GM12878 (cell line): Measurements from ENCODE around the gene FERD3L. TPM values are rescaled to one million over a fixed set of nuclear protein-coding genes. Genes with fewer than 3 reads are reported as not detected.

Source experiments
- ZNF384 ChIP-seq: IDR thresholded peaks from 2 replicates; pipeline ENCODE4 v1.6.1; 2012; ENCODE audit warnings: low read depth, mild to moderate bottlenecking, low read length, improper control_type of control experiment, borderline replicate concordance
- ZNF622 ChIP-seq: fragments of 450-650 bp; IDR thresholded peaks from 2 replicates; pipeline ENCODE4 v1.6.1; 2017; ENCODE audit warnings: mild to moderate bottlenecking, inconsistent platforms
- polyA plus RNA-seq, 11 experiments: library from polyadenylated mRNA; depleted of rRNA in 4 of 11; unstranded in 6 of 11; stranded (reverse) in 5 of 11; fragments of >200 nt; fragmentation: Nextera tagmentation in 4 of 11; fragmentation: Illumina TruSeq in 1 of 11; extraction: Ambion mirVana in 4 of 11; extraction: Trizol in 1 of 11; gene quantifications; 1 replicate in 1 of 11; 2 replicates in 10 of 11; pipeline versions ENCODE4 v1.2.1 to v1.2.3, GENCODE V29; 2011 to 2016; ENCODE audit warnings: inconsistent platforms in 2 of 11, missing spikeins in 2 of 11, low read depth in 1 of 11
- total RNA-seq, 4 experiments: library from RNA; depleted of rRNA in 3 of 4; stranded (reverse); fragments of >200 nt in 3 of 4; fragmentation: Illumina TruSeq in 1 of 4; extraction: Trizol in 1 of 4; gene quantifications; 2 replicates each; pipeline versions ENCODE4 v1.2.1 to v1.2.3, GENCODE V29; 2013 to 2021
- TF ChIP-seq, protein P1 (sequence below): fragments of 450-650 bp; IDR thresholded peaks from 2 replicates; pipeline ENCODE4 v1.6.1; 2016; ENCODE audit warnings: mild to moderate bottlenecking, moderate library complexity, borderline replicate concordance
- TF ChIP-seq, protein P2 (sequence below): fragments of 450-650 bp; conservative IDR thresholded peaks from 2 replicates; pipeline ENCODE4 v1.6.1; 2017; ENCODE audit warnings: mild to moderate bottlenecking, moderate library complexity
- TF ChIP-seq, protein P3 (sequence below): IDR thresholded peaks from 2 replicates; pipeline ENCODE4 v1.6.1; 2012; ENCODE audit warnings: mild to moderate bottlenecking, low read depth, low read length

Gene FERD3L
- total and polyA plus RNA-seq, 10 of the 15 experiments (the other 5 are each of a cell fraction or from before 2014, with no cell fraction given), result not detected

DNA sequence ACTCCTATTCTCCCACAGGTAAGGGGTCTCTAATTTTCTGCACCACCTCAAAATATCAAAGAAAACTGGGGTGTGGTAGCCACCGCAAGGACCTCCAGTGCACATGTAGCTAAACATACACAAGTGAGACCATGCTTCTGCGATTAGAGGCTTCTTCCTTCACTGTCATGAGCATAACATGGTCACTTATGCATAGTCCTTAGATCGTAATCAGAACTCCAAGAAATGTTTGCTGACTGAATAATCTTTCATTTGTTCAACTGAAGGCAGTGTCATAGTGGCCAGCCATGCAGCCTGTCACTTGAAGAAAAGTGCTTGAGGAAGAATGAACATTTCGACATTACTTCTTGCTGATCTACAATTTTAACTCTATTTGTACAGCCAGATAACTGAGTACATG, 42.3 kb downstream of the FERD3L start (continued):
- TF ChIP-seq, protein P1, sequence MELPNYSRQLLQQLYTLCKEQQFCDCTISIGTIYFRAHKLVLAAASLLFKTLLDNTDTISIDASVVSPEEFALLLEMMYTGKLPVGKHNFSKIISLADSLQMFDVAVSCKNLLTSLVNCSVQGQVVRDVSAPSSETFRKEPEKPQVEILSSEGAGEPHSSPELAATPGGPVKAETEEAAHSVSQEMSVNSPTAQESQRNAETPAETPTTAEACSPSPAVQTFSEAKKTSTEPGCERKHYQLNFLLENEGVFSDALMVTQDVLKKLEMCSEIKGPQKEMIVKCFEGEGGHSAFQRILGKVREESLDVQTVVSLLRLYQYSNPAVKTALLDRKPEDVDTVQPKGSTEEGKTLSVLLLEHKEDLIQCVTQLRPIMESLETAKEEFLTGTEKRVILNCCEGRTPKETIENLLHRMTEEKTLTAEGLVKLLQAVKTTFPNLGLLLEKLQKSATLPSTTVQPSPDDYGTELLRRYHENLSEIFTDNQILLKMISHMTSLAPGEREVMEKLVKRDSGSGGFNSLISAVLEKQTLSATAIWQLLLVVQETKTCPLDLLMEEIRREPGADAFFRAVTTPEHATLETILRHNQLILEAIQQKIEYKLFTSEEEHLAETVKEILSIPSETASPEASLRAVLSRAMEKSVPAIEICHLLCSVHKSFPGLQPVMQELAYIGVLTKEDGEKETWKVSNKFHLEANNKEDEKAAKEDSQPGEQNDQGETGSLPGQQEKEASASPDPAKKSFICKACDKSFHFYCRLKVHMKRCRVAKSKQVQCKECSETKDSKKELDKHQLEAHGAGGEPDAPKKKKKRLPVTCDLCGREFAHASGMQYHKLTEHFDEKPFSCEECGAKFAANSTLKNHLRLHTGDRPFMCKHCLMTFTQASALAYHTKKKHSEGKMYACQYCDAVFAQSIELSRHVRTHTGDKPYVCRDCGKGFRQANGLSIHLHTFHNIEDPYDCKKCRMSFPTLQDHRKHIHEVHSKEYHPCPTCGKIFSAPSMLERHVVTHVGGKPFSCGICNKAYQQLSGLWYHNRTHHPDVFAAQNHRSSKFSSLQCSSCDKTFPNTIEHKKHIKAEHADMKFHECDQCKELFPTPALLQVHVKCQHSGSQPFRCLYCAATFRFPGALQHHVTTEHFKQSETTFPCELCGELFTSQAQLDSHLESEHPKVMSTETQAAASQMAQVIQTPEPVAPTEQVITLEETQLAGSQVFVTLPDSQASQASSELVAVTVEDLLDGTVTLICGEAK, result no peak
- TF ChIP-seq, protein P2, sequence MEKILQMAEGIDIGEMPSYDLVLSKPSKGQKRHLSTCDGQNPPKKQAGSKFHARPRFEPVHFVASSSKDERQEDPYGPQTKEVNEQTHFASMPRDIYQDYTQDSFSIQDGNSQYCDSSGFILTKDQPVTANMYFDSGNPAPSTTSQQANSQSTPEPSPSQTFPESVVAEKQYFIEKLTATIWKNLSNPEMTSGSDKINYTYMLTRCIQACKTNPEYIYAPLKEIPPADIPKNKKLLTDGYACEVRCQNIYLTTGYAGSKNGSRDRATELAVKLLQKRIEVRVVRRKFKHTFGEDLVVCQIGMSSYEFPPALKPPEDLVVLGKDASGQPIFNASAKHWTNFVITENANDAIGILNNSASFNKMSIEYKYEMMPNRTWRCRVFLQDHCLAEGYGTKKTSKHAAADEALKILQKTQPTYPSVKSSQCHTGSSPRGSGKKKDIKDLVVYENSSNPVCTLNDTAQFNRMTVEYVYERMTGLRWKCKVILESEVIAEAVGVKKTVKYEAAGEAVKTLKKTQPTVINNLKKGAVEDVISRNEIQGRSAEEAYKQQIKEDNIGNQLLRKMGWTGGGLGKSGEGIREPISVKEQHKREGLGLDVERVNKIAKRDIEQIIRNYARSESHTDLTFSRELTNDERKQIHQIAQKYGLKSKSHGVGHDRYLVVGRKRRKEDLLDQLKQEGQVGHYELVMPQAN, result no peak
- TF ChIP-seq ZNF384 (no peak), ZNF622 (no peak)
- TF ChIP-seq, protein P3, sequence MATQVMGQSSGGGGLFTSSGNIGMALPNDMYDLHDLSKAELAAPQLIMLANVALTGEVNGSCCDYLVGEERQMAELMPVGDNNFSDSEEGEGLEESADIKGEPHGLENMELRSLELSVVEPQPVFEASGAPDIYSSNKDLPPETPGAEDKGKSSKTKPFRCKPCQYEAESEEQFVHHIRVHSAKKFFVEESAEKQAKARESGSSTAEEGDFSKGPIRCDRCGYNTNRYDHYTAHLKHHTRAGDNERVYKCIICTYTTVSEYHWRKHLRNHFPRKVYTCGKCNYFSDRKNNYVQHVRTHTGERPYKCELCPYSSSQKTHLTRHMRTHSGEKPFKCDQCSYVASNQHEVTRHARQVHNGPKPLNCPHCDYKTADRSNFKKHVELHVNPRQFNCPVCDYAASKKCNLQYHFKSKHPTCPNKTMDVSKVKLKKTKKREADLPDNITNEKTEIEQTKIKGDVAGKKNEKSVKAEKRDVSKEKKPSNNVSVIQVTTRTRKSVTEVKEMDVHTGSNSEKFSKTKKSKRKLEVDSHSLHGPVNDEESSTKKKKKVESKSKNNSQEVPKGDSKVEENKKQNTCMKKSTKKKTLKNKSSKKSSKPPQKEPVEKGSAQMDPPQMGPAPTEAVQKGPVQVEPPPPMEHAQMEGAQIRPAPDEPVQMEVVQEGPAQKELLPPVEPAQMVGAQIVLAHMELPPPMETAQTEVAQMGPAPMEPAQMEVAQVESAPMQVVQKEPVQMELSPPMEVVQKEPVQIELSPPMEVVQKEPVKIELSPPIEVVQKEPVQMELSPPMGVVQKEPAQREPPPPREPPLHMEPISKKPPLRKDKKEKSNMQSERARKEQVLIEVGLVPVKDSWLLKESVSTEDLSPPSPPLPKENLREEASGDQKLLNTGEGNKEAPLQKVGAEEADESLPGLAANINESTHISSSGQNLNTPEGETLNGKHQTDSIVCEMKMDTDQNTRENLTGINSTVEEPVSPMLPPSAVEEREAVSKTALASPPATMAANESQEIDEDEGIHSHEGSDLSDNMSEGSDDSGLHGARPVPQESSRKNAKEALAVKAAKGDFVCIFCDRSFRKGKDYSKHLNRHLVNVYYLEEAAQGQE, result no peak
